Measurements from ENCODE around the gene TRIM38. TPM values are rescaled to one million over a fixed set of nuclear protein-coding genes. Genes with fewer than 3 reads are reported as not detected.

TRIM38 gene
- total RNA-seq, 1 donor from 2014 or later = 0.77 TPM

DNA sequence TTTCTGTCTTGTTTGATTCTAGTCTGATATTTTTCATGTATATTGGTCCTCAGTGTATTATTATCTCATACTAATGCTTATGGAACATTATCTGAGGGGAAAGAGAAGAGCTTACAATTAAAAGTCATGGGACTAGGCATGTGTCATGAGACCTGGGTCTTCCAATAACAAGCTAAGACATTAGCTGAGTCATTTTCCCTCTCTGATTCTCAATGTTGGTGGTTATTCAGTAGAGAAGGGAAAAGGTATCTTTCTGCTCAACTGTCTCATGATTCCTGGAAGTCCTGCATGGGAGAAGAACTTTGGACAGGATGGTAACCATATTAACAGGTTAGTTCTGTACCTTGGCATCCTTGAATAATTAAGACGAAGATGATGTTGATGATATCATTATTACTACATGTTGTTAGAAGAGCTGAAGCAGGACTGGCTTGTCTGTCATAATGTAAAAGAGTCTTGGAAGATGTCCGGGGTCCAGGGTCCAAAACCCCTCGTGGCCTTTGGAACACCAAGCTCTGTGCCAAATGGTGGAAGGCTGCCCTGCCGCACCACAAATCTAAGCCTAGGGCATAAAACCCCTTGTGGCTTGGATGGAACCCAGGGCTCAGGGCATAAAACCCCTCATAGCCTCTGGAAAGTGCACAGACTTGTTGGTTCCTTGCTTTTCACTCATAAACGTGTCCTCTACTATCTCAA is 19.1 kb downstream of the TRIM38 start:
- H3K27me3 Mint-ChIP-seq (ENCODE audit: low read depth) = no peaks in the 10 kb centered on the region
- H3K36me3 Mint-ChIP-seq (ENCODE audit: low read depth) = no peaks in the 10 kb centered on the region
- H3K4me3 Mint-ChIP-seq = no peak overlapping the region
- peaks cover 8% of the 10 kb centered on the region for H3K4me1 Mint-ChIP-seq
- H3K27ac Mint-ChIP-seq (ENCODE audit: unreplicated experiment) = no peak overlapping the region
- H3K9me3 Mint-ChIP-seq = no peaks in the 10 kb centered on the region
- DNase-seq (ENCODE audit: low read depth, low spot score) = no peak
- TF ChIP-seq, protein P1, sequence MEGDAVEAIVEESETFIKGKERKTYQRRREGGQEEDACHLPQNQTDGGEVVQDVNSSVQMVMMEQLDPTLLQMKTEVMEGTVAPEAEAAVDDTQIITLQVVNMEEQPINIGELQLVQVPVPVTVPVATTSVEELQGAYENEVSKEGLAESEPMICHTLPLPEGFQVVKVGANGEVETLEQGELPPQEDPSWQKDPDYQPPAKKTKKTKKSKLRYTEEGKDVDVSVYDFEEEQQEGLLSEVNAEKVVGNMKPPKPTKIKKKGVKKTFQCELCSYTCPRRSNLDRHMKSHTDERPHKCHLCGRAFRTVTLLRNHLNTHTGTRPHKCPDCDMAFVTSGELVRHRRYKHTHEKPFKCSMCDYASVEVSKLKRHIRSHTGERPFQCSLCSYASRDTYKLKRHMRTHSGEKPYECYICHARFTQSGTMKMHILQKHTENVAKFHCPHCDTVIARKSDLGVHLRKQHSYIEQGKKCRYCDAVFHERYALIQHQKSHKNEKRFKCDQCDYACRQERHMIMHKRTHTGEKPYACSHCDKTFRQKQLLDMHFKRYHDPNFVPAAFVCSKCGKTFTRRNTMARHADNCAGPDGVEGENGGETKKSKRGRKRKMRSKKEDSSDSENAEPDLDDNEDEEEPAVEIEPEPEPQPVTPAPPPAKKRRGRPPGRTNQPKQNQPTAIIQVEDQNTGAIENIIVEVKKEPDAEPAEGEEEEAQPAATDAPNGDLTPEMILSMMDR (conservative IDR thresholded peaks at IDR 0.05) = no peak

DNA sequence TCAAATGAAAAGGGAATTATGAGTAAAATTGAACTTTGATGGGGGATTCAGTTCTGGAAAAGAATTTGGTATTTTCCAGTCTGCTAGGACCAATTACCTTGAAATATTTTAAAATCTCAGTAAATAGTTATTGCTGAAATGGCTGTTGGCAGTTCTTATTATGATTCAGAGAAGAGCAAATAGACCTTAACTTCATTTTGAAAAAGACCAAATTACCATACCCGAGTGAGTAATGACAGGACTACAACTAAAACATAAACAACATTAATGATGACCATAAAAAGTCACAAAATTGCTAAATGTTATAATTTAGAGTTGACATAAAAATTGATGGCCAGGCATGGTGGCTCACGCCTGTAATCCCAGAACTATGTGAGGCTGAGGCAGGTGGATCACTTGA is 21.7 kb downstream of the TRIM38 start:
- no peak for DNase-seq (ENCODE audit: low read depth, low spot score)
- no peaks in the 10 kb centered on the region for H3K36me3 Mint-ChIP-seq (ENCODE audit: low read depth)
- no peaks in the 10 kb centered on the region for H3K27me3 Mint-ChIP-seq (ENCODE audit: low read depth)
- H3K4me1 Mint-ChIP-seq = peaks cover 8% of the 10 kb centered on the region
- no peaks in the 10 kb centered on the region for H3K9me3 Mint-ChIP-seq
- TF ChIP-seq, protein P1 (conservative IDR thresholded peaks at IDR 0.05) = no peak
- no peak overlapping the region for H3K27ac Mint-ChIP-seq (ENCODE audit: unreplicated experiment)
- no peak overlapping the region for H3K4me3 Mint-ChIP-seq

DNA sequence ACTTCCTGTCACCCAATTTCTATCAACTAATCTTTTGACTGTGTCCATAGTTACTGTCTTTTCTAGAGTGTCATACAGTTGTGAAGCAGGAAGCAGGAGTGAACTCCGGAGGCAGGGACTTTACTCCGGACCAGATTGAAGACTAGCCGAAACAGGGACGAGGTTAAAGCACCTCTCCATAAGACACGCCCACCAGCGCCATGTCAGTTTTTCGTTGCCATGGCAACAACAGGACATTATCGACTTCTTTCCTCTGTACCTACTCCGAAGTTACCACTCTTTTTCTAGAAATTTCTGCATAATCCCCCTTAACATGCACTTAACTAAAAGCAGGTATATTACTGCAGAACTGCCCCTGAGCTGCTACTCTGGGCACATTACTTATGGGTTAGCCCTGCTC is 25.2 kb downstream of the TRIM38 start:
- DNase-seq (ENCODE audit: low read depth, low spot score) = no peak
- Mint-ChIP-seq H3K36me3 (ENCODE audit: low read depth) (no peaks in the 10 kb centered on the region), H3K27me3 (ENCODE audit: low read depth) (no peaks in the 10 kb centered on the region), H3K4me3 (no peak overlapping the region), H3K4me1 (peaks cover 22% of the 10 kb centered on the region), H3K9me3 (no peaks in the 10 kb centered on the region), H3K27ac (ENCODE audit: unreplicated experiment) (no peak overlapping the region)
- TF ChIP-seq, protein P1 (conservative IDR thresholded peaks at IDR 0.05) = no peak

DNA sequence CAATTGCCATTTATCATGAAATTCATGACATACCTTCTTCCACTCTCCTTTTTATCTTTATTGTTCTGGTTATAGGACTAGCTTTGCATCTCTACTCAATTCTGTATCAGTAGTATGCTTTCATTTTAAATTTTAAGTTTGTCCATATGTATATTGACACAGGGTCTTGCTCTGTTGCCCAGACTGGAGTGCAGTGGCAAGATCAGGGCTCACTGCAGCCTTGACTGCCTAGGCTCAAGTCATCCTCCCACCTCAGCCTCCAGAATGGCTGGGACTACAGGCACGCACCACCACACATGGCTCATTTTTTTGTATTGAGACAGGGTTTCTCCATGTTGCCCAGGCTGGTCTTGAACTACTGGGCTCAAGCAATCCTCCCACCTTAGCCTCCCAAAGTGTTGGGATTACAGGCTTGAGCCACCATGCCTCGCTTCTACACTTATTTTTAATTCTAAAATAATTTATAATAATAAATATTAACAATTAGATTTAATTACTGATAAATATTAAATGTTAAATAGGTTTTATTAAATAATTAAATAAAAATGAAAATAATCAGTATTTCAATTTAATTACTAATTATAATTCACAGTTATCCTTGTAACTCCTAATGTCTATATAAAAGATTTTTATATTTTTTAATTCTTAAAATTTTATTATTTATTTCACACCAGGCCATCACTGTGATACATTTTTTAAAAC is 27.7 kb downstream of the TRIM38 start:
- no peaks in the 10 kb centered on the region for H3K27me3 Mint-ChIP-seq (ENCODE audit: low read depth)
- H3K36me3 Mint-ChIP-seq (ENCODE audit: low read depth) = no peaks in the 10 kb centered on the region
- no peak overlapping the region for H3K4me3 Mint-ChIP-seq
- H3K4me1 Mint-ChIP-seq = peaks cover 21% of the 10 kb centered on the region
- TF ChIP-seq, protein P1 (conservative IDR thresholded peaks at IDR 0.05) = no peak
- H3K27ac Mint-ChIP-seq (ENCODE audit: unreplicated experiment) = no peak overlapping the region
- DNase-seq (ENCODE audit: low read depth, low spot score) = no peak
- no peaks in the 10 kb centered on the region for H3K9me3 Mint-ChIP-seq

DNA sequence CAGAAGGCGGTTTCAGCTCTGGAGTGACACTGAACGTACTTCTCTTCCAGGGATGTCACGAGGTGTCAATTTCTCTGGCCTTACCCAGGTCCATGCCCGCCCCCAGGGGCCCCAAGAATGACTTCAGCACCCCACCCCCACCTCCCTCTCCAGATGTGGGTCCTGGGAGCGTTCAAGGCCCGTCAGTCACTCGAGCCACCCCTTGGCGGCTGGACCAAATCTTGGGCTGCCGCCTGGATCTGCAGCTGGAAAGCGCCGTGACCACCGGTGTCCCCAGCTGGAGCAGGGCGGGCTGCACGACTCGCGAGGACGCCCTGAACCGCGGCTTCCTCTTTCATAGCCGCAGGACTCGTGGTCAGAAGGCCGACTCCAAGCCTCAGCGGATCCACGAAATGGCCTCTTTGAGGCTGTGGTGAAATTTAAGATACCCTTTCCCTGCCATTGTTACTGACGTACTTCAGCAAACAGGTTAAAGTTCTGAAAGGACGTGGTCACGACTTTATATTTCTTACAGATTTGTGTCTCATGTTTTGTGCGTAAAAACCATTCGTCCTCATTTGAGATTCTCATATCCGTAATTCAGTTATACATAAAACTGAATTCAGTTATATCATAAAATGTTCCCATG is 29.3 kb downstream of the TRIM38 start:
- no peaks in the 10 kb centered on the region for H3K9me3 Mint-ChIP-seq
- DNase-seq (ENCODE audit: low read depth, low spot score) = peak; percentile 47
- peak overlapping the region; percentile 95 for H3K4me3 Mint-ChIP-seq
- H3K27me3 Mint-ChIP-seq (ENCODE audit: low read depth) = no peaks in the 10 kb centered on the region
- H3K27ac Mint-ChIP-seq (ENCODE audit: unreplicated experiment) = peak overlapping the region; percentile 74
- no peaks in the 10 kb centered on the region for H3K36me3 Mint-ChIP-seq (ENCODE audit: low read depth)
- TF ChIP-seq, protein P1 (conservative IDR thresholded peaks at IDR 0.05) = no peak
- H3K4me1 Mint-ChIP-seq = peaks cover 19% of the 10 kb centered on the region
